ENCODE measurements around the gene DYNLL1. TPM values are rescaled to one million over a fixed set of nuclear protein-coding genes. Genes with fewer than 3 reads are reported as not detected.

DYNLL1 gene
- total RNA-seq, 1 donor from 2014 or later = 355 TPM

DNA sequence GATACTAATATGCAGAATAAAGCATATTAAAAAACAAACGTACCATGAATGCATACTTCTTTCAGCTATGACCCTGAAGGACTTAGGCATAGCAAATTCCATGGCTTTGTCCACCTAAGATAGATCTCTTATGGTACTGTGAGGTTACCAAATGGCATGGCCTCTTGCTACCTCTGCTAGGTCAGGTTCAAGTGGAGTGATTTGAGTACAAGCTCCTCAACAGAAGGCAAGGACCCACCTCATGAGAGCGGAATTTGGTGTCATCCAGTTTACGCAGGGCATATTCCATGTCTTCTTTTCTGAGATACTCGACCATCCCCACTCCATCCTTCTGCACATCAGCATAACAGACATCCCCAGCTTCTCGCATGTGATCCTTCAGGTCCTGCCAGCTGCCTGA, 32.2 kb upstream of the DYNLL1 start:
- Histone ChIP-seq H3K9me3 (ENCODE audit: low read depth) (no peaks in the 10 kb centered on the region), H4K20me1 (ENCODE audit: low read depth) (peaks cover 65% of the 10 kb centered on the region), H3K27me3 (no peaks in the 10 kb centered on the region), H3K27ac (no peak overlapping the region), H3K4me3 (no peak overlapping the region), H3F3A (ENCODE audit: low read depth) (peaks cover 66% of the 10 kb centered on the region), H3K4me1 (no peaks in the 10 kb centered on the region), H3K79me2 (ENCODE audit: low read depth) (peaks cover 57% of the 10 kb centered on the region), H3K4me2 (no peak overlapping the region), H3K36me3 (peaks cover 21% of the 10 kb centered on the region), H2AFZ (replicated peaks) (no peak overlapping the region), H3K9ac (no peak overlapping the region)
- Mint-ChIP-seq H3K27me3 (ENCODE audit: insufficient read depth, low read depth) (peaks cover 2% of the 10 kb centered on the region), H3K4me3 (no peak overlapping the region), H3K9me3 (no peaks in the 10 kb centered on the region), H3K36me3 (peaks cover 39% of the 10 kb centered on the region), H3K27ac (no peak overlapping the region), H3K4me1 (peaks cover 22% of the 10 kb centered on the region)
- no peak for TF ChIP-seq CTCF (IDR thresholded peaks at IDR 0.05)
- TF ChIP-seq EZH2phosphoT487 (IDR thresholded peaks at IDR 0.05) = no peak
- no peak for TF ChIP-seq EZH2 (IDR thresholded peaks at IDR 0.05)
- no peak for DNase-seq (ENCODE audit: low spot score)

- Mint-ChIP-seq H3K4me3 (no peak overlapping the region), H3K4me1 (peaks cover 26% of the 10 kb centered on the region), H3K27me3 (ENCODE audit: insufficient read depth, low read depth) (peaks cover 2% of the 10 kb centered on the region), H3K27ac (peak overlapping the region; percentile 29), H3K9me3 (no peaks in the 10 kb centered on the region), H3K36me3 (peaks cover 31% of the 10 kb centered on the region)
- no peak overlapping the region for H2AFZ ChIP-seq (replicated peaks)
- no peaks in the 10 kb centered on the region for H3K9me3 ChIP-seq (ENCODE audit: low read depth)
- H3K4me3 ChIP-seq = no peak overlapping the region
- no peak overlapping the region for H3K9ac ChIP-seq
- H4K20me1 ChIP-seq (ENCODE audit: low read depth) = peaks cover 68% of the 10 kb centered on the region
- peaks cover 61% of the 10 kb centered on the region for H3F3A ChIP-seq (ENCODE audit: low read depth)
- no peak overlapping the region for H3K27ac ChIP-seq
- H3K4me1 ChIP-seq = peaks cover 4% of the 10 kb centered on the region
- H3K36me3 ChIP-seq = peaks cover 16% of the 10 kb centered on the region
- no peak overlapping the region for H3K4me2 ChIP-seq
- no peak for DNase-seq (ENCODE audit: low spot score)
- no peaks in the 10 kb centered on the region for H3K27me3 ChIP-seq
- peaks cover 72% of the 10 kb centered on the region for H3K79me2 ChIP-seq (ENCODE audit: low read depth)
- TF ChIP-seq CTCF (IDR thresholded peaks at IDR 0.05) (no peak), EZH2phosphoT487 (IDR thresholded peaks at IDR 0.05) (no peak), EZH2 (IDR thresholded peaks at IDR 0.05) (no peak)
Observed at GRCh38 chr12:120465756-120466155, 30.2 kb upstream of the DYNLL1 start.

DNA sequence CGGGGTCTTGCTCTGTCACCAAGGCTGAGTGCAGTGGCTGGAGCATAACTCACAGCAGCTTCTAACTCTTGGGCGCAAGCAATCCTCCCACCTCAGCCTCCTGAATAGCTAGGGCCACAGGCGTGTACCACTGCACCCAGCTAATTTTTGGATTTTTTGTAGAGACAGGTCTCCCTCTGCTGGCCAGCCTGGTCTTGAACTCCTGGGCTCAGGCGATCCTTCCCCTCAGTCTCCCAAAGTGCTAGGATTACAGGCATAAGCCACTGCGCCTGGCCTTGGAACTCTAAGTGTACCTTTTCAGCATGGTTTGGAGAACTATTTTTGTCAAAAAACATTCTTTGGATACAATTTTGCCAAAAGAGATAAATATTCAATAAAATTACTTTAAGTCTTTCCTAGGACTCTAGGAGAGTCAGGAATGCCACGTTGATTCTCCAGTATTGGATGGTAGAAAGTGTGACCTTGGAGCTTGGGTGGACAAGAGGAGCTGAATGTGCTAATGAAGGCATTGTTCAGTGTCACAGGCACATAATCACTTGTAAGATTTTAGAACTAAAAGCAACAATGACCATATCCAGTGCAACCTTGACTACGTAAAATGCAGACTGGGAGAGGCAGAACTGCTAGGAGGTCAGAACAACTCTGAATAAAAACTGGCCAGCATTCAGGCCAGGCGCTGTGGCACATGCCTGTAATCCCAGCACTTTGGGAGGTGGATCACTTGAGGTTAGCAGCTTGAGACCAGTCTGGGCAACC, 29.2 kb upstream of the DYNLL1 start:
- Histone ChIP-seq H3K9ac (no peak overlapping the region), H4K20me1 (ENCODE audit: low read depth) (peaks cover 68% of the 10 kb centered on the region), H3K36me3 (peaks cover 16% of the 10 kb centered on the region), H3K79me2 (ENCODE audit: low read depth) (peaks cover 81% of the 10 kb centered on the region), H2AFZ (replicated peaks) (no peak overlapping the region), H3F3A (ENCODE audit: low read depth) (peaks cover 52% of the 10 kb centered on the region), H3K4me2 (no peak overlapping the region), H3K9me3 (ENCODE audit: low read depth) (no peaks in the 10 kb centered on the region), H3K4me3 (no peak overlapping the region), H3K27ac (no peak overlapping the region), H3K4me1 (peaks cover 4% of the 10 kb centered on the region), H3K27me3 (no peaks in the 10 kb centered on the region)
- DNase-seq (ENCODE audit: low spot score) = peak; percentile 57
- TF ChIP-seq CTCF (IDR thresholded peaks at IDR 0.05) (peak; percentile 62), EZH2phosphoT487 (IDR thresholded peaks at IDR 0.05) (no peak), EZH2 (IDR thresholded peaks at IDR 0.05) (no peak)
- Mint-ChIP-seq H3K36me3 (peaks cover 28% of the 10 kb centered on the region), H3K4me3 (peak overlapping the region; percentile 59), H3K27me3 (ENCODE audit: insufficient read depth, low read depth) (peaks cover 5% of the 10 kb centered on the region), H3K9me3 (no peaks in the 10 kb centered on the region), H3K27ac (no peak overlapping the region), H3K4me1 (peaks cover 30% of the 10 kb centered on the region)

Measured in neural progenitor cell (in vitro differentiated cells).